T-cell (primary cell): ENCODE measurements around the gene PCGF2. TPM values are rescaled to one million over a fixed set of nuclear protein-coding genes. Genes with fewer than 3 reads are reported as not detected.
"Not testable (repeated sequence)": the region's sequence is repeated elsewhere in the genome, so short reads cannot be mapped to it uniquely, and the experiment has no call there.

Experiments used
- ATAC-seq, 4 experiments: fragments of 200-7000 bp in 3 of 4; fragments of 150-1000 bp in 1 of 4; cut with Tn5 transposase; replicated peaks in 1 of 4; 1 replicate in 3 of 4; 2 replicates in 1 of 4; pipeline ENCODE4 v1.10.0; 2021; ENCODE audit warnings: moderate library complexity in 3 of 4, mild to moderate bottlenecking in 2 of 4, moderate number of reproducible peaks in 1 of 4
- CTCF ChIA-PET, 2 donors: fragments of 300-600 bp; sonication (Branson Sonifier 250); formaldehyde crosslinking; loops; one replicate each; lab custom pipeline; 2022; ENCODE audit warnings: antibody characterized with exemption in 2 of 2; lab: Charles Lee
- POLR2A ChIA-PET, 2 donors: fragments of 300-600 bp; sonication (Branson Sonifier 250); formaldehyde crosslinking; loops; one replicate each; lab custom pipeline; 2022; ENCODE audit warnings: antibody characterized with exemption in 2 of 2; lab: Charles Lee
- DNase-seq, 35 experiments: peaks; one replicate each; pipeline versions ENCODE4 v3.0.0 to v3.0.0-alpha.2; 2013 to 2023
- H3K27ac ChIP-seq: one replicate; pipeline ENCODE4 v1.5.1; 2013; ENCODE audit warnings: low read length
- H3K27me3 ChIP-seq, 2 experiments: replicated peaks in 1 of 2; 1 replicate in 1 of 2; 2 replicates in 1 of 2; pipeline versions ENCODE4 v1.6.1 to v1.7.0; 2013; ENCODE audit warnings: low read length in 1 of 2, mixed read lengths in 1 of 2; ENCODE audit not compliant: control insufficient read depth in 2 of 2, insufficient read depth in 2 of 2; ENCODE audit errors: extremely low read depth in 1 of 2
- H3K36me3 ChIP-seq, 2 donors: 1 replicate in 1 of 2; 2 replicates in 1 of 2; pipeline versions ENCODE4 v1.6.1 to v1.7.0; 2013; ENCODE audit warnings: low read length in 1 of 2; ENCODE audit not compliant: control insufficient read depth in 2 of 2, insufficient read depth in 1 of 2; ENCODE audit errors: extremely low read depth in 1 of 2
- H3K4me1 ChIP-seq, 2 experiments: 1 replicate in 1 of 2; 2 replicates in 1 of 2; pipeline versions ENCODE4 v1.6.1 to v1.7.0; 2013; ENCODE audit warnings: low read length in 2 of 2, mixed read lengths in 1 of 2; ENCODE audit not compliant: insufficient read depth in 2 of 2, control insufficient read depth in 1 of 2; ENCODE audit errors: extremely low read depth in 1 of 2
- H3K4me3 ChIP-seq, 2 donors: 1 replicate in 1 of 2; 2 replicates in 1 of 2; pipeline versions ENCODE4 v1.5.1 to v1.7.0; 2013; ENCODE audit warnings: mild to moderate bottlenecking in 2 of 2, low read length in 1 of 2, moderate library complexity in 1 of 2; ENCODE audit not compliant: control insufficient read depth in 1 of 2; ENCODE audit errors: extremely low read depth in 1 of 2
- H3K9me3 ChIP-seq: 2 replicates; pipeline ENCODE4 v1.7.0; 2013
- H3K27ac Mint-ChIP-seq, 2 donors: one replicate each; pipeline ENCODE4 v1.8.0; 2020 to 2021; ENCODE audit warnings: mild to moderate bottlenecking in 2 of 2, mixed read lengths in 2 of 2
- H3K27me3 Mint-ChIP-seq, 2 donors: one replicate each; pipeline ENCODE4 v1.8.0; 2021 to 2022; ENCODE audit warnings: mixed read lengths in 2 of 2
- H3K36me3 Mint-ChIP-seq: one replicate; pipeline ENCODE4 v1.8.0; 2021; ENCODE audit warnings: mixed read lengths
- H3K4me1 Mint-ChIP-seq, 3 donors: one replicate each; pipeline ENCODE4 v1.8.0; 2020 to 2022; ENCODE audit warnings: mixed read lengths in 3 of 3, mild to moderate bottlenecking in 1 of 3
- H3K4me3 Mint-ChIP-seq, 3 donors: one replicate each; pipeline ENCODE4 v1.8.0; 2020 to 2022; ENCODE audit warnings: mild to moderate bottlenecking in 3 of 3, mixed read lengths in 3 of 3, moderate library complexity in 3 of 3
- H3K9me3 Mint-ChIP-seq, 3 donors: one replicate each; pipeline ENCODE4 v1.8.0; 2020 to 2022; ENCODE audit warnings: mixed read lengths in 3 of 3
- WGBS: methylation state at CpG from one replicate; pipeline ENCODE4 v1.1.5; 2013; ENCODE audit warnings: missing lambda C conversion rate; ENCODE audit not compliant: insufficient coverage; 5-methylcytosine and 5-hydroxymethylcytosine counted together
- total RNA-seq, 35 experiments: library from RNA in 6 of 35; stranded (reverse) in 6 of 35; fragments of 120-200 nt in 1 of 35; gene quantifications; one replicate each; pipeline versions ENCODE4 v1.2.1 to v1.2.4 and lab custom pipeline; 2013 to 2026

Gene PCGF2
- total RNA-seq, 5 donors from 2014 or later (not counting 1 experiment from before 2014, with no cell fraction given) = 0.28 to 0.69 (median 0.53) TPM; not detected in 2

DNA sequence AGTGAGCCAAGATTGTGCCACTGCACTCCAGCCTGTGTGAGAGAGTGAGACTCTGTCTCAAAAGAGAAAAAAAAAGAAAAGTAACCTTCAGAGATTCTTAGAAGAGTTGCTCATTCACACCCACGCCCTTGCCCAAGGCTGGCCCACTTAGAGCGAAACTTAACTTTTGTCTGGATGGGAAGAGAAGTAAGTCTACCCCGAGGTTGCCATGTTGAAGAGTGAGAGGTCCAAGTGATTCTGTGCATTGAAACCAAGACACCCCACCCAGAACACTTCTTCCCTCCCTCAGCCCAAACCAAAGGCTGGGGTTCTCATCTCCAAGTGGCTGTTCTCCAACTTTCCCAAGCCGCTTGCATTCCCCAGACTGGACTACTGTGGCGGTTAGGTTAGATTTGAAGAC lies 20.4 kb downstream of the PCGF2 start:
- Histone ChIP-seq H3K27ac (peak overlapping the region; percentile 93), H3K4me3 (peak overlapping the region; percentile 33 to 35), H3K36me3 (peaks cover 6 to 18% of the 10 kb centered on the region in 2 donors), H3K27me3 (no peaks in the 10 kb centered on the region), H3K9me3 (no peaks in the 10 kb centered on the region), H3K4me1 (peaks cover 28 to 86% of the 10 kb centered on the region in 2 experiments)
- ATAC-seq = peak; percentile 7 to 14 (median 12)
- Mint-ChIP-seq H3K4me3 (peak overlapping the region; percentile 46 to 70 (median 64)), H3K27ac (peak overlapping the region; percentile 90 to 97), H3K9me3 (no peaks in the 10 kb centered on the region), H3K4me1 (peaks cover 68 to 80% (median 77%) of the 10 kb centered on the region in 3 donors), H3K27me3 (no peaks in the 10 kb centered on the region), H3K36me3 (no peaks in the 10 kb centered on the region)
- DNase-seq = peak in 24 of 35 experiments; percentile 22 to 74 (median 49)
- WGBS = no CpG with 5 or more reads among the region's 5 CpGs
- ChIA-PET POLR2A (no interaction called here), CTCF (interaction anchor here (0.7 to 1.9 kb wide), 7 partner anchors 9 to 426 kb away, joined by 3 to 9 read pairs (median 4); partner anchors contain the start of genes MLLT6 (in 1 of the 2) and PSMB3 (in 1 of the 2))

GRCh38 chr17:38726145-38726544 lies 22.0 kb downstream of the PCGF2 start:
- Mint-ChIP-seq H3K27ac (peak overlapping the region; percentile 89), H3K4me1 (peaks cover 62 to 73% (median 63%) of the 10 kb centered on the region in 3 donors), H3K4me3 (peak overlapping the region in 1 of 3 donors; percentile 64)
- H3K9me3 ChIP-seq, CTCF ChIA-PET, ATAC-seq, H3K27me3 ChIP-seq, H3K9me3 Mint-ChIP-seq, DNase-seq, POLR2A ChIA-PET, H3K27me3 Mint-ChIP-seq, H3K36me3 Mint-ChIP-seq, H3K4me3 ChIP-seq: not testable (repeated sequence)
- 55% methylated on average over 2 of the region's 8 CpGs for WGBS
- Histone ChIP-seq H3K27ac (peak overlapping the region; percentile 93), H3K4me1 (peaks cover 28 to 83% of the 10 kb centered on the region in 2 experiments), H3K36me3 (peaks cover 6 to 33% of the 10 kb centered on the region in 2 donors)

DNA sequence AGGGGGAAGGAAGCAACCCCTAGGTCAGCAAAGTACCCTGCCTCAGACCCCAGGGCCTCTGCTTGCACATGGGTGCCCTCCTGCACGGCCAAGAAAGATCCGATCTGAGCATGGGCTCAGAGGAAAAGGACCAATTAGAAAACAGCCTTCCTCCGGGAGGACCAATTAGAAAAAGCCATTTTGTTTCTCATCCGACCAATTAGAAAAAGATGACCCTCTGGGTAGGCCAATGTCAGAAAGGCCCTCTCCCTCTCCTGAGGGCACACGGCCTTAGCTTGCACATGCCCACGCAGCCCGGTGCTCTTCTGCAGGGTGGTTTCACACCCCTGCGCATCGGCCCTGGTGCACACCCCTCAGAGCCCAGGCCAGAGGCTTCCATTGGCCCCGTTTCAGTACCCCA lies 23.1 kb downstream of the PCGF2 start:
- POLR2A ChIA-PET = no interaction called here
- Histone ChIP-seq H3K4me3 (no peak overlapping the region), H3K27ac (peak overlapping the region; percentile 40), H3K4me1 (peaks cover 28 to 83% of the 10 kb centered on the region in 2 experiments), H3K36me3 (peaks cover 6 to 44% of the 10 kb centered on the region in 2 donors), H3K9me3 (no peaks in the 10 kb centered on the region), H3K27me3 (no peaks in the 10 kb centered on the region)
- ATAC-seq = no peak
- Mint-ChIP-seq H3K36me3 (peaks cover 5% of the 10 kb centered on the region), H3K9me3 (no peaks in the 10 kb centered on the region), H3K4me3 (peak overlapping the region in 2 of 3 donors; percentile 34 to 64), H3K27me3 (no peaks in the 10 kb centered on the region), H3K4me1 (peaks cover 60 to 70% (median 61%) of the 10 kb centered on the region in 3 donors), H3K27ac (peak overlapping the region; percentile 55 to 78)
- no peak for DNase-seq
- CTCF ChIA-PET = no interaction called here
- 82% methylated on average over 6 of the region's 10 CpGs for WGBS

DNA sequence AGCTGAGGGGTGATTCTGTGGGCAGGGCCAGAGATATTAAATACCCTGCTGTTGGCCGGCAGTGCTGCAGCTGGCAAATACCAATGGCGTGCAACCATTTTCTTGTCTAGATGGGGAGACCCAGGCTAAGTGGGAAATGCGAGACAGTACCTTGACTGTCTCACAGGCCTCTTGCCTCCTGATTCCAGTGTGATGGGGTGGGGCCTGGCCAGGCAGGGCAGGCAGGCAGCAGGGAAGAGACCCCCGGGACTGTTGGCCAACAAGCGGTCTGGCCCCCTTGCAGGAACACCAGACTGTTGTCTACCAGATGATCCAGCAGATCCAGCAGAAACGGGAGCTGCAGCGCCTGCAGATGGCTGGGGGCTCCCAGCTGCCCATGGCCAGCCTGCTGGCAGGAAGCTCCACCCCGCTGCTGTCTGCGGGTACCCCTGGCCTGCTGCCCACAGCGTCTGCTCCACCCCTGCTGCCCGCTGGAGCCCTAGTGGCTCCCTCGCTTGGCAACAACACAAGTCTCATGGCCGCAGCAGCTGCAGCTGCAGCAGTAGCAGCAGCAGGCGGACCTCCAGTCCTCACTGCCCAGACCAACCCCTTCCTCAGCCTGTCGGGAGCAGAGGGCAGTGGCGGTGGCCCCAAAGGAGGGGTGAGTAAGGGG lies 23.7 kb downstream of the PCGF2 start:
- DNase-seq = peak in 1 of 35 experiments; percentile 17
- Mint-ChIP-seq H3K27ac (peak overlapping the region; percentile 58 to 78), H3K9me3 (no peaks in the 10 kb centered on the region), H3K4me3 (peak overlapping the region in 1 of 3 donors; percentile 9), H3K4me1 (peaks cover 59 to 71% (median 61%) of the 10 kb centered on the region in 3 donors), H3K36me3 (peaks cover 5% of the 10 kb centered on the region), H3K27me3 (no peaks in the 10 kb centered on the region)
- Histone ChIP-seq H3K36me3 (peaks cover 6 to 50% of the 10 kb centered on the region in 2 donors), H3K4me1 (peaks cover 28 to 84% of the 10 kb centered on the region in 2 experiments), H3K27ac (peak overlapping the region; percentile 40), H3K27me3 (no peaks in the 10 kb centered on the region), H3K9me3 (no peaks in the 10 kb centered on the region), H3K4me3 (no peak overlapping the region)
- 85% methylated on average over 7 of the region's 16 CpGs for WGBS
- ChIA-PET CTCF (no interaction called here), POLR2A (no interaction called here)
- no peak for ATAC-seq

- no peak for DNase-seq
- H3K36me3 Mint-ChIP-seq = peaks cover 21% of the 10 kb centered on the region
- Histone ChIP-seq H3K4me3 (no peak overlapping the region), H3K36me3 (peaks cover 12 to 75% of the 10 kb centered on the region in 2 donors), H3K9me3 (no peaks in the 10 kb centered on the region), H3K4me1 (peaks cover 8 to 76% of the 10 kb centered on the region in 2 experiments), H3K27me3 (no peaks in the 10 kb centered on the region), H3K27ac (no peak overlapping the region)
- no peak overlapping the region for H3K27ac Mint-ChIP-seq
- ChIA-PET CTCF (interaction anchor here in 1 of 2 donors (0.6 kb wide), 1 partner anchor 303 kb away, joined by 3 read pairs; no protein-coding TSS in a partner anchor), POLR2A (no interaction called here)
- no peaks in the 10 kb centered on the region for H3K9me3 Mint-ChIP-seq
- ATAC-seq = no peak
- H3K4me1 Mint-ChIP-seq = peaks cover 41 to 55% (median 50%) of the 10 kb centered on the region in 3 donors
- 98% methylated on average over 6 of the region's 16 CpGs for WGBS
- no peak overlapping the region for H3K4me3 Mint-ChIP-seq
- no peaks in the 10 kb centered on the region for H3K27me3 Mint-ChIP-seq
Observed at GRCh38 chr17:38721802-38722201, 26.3 kb downstream of the PCGF2 start.

DNA sequence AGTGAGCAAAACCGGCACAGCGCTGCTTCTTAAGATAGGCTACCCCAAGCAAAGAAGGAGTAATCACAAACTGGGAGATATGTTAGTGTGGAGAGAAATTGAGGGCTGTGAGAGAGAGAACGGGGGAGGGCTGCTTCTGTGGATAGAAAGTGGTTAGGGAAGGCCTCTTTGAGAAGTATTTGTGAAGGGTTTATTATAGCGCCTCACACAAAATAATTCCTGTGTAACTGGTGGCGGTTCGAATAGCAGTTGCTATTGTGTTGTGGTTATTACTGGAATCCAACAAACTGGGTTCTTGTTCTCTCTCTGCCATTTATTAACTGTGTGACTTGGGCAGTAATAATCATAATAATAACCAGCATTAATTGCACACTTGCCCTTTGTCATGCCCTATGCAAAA lies 27.2 kb downstream of the PCGF2 start:
- no peaks in the 10 kb centered on the region for H3K9me3 Mint-ChIP-seq

More for the DNA sequence above, 27.2 kb downstream of the PCGF2 start:
- Histone ChIP-seq H3K4me1 (peaks cover 6 to 72% of the 10 kb centered on the region in 2 experiments), H3K9me3 (no peaks in the 10 kb centered on the region), H3K4me3 (no peak overlapping the region), H3K36me3 (peaks cover 19 to 83% of the 10 kb centered on the region in 2 donors), H3K27me3 (no peaks in the 10 kb centered on the region), H3K27ac (no peak overlapping the region)
- H3K36me3 Mint-ChIP-seq = peaks cover 24% of the 10 kb centered on the region
- ATAC-seq (no peak), DNase-seq (no peak)
- ChIA-PET CTCF (no interaction called here), POLR2A (no interaction called here)
- H3K27ac Mint-ChIP-seq = peak overlapping the region; percentile 14 to 44
- H3K4me1 Mint-ChIP-seq = peaks cover 36 to 50% (median 43%) of the 10 kb centered on the region in 3 donors
- no peaks in the 10 kb centered on the region for H3K27me3 Mint-ChIP-seq
- H3K4me3 Mint-ChIP-seq = no peak overlapping the region
- WGBS = 95% methylated on average over 3 of the region's 6 CpGs
